HepG2 (cell line): ENCODE measurements around the gene NEDD4L. TPM values are rescaled to one million over a fixed set of nuclear protein-coding genes. Genes with fewer than 3 reads are reported as not detected.

Source experiments
- ATAC-seq: fragments of 200-7000 bp; cut with Tn5 transposase; 3 replicates; pipeline ENCODE4 v1.9.1; 2020; ENCODE audit warnings: mild to moderate bottlenecking, moderate library complexity
- BruUV-seq: library from RNA; stranded (reverse); fragments of 400-500 nt; replicated peaks from 2 replicates; lab custom pipeline; 2021; lab: Mats Ljungman, UMichigan
- CTCF ChIA-PET: fragments of 300-600 bp; formaldehyde crosslinking; extraction: SDS; loops from one replicate; lab custom pipeline; 2021; ENCODE audit warnings: low total read pairs, inconsistent platforms, low intra/inter-chr PET ratio; lab: Yijun Ruan, JAX
- POLR2A ChIA-PET: fragments of 350-600 bp; sonication (Branson Sonifier 250); formaldehyde crosslinking; loops from one replicate; lab custom pipeline; 2020; ENCODE audit warnings: antibody characterized with exemption, inconsistent platforms; lab: Yijun Ruan, JAX
- DNase-seq: peaks from one replicate; pipeline ENCODE4 v3.0.0-alpha.2; 2015; ENCODE audit warnings: low spot score
- FAIRE-seq: peaks from 3 replicates; lab custom pipeline; 2011; peaks lifted over from hg19 to GRCh38; lab: Jason Lieb, UNC
- H2AFZ ChIP-seq: one replicate; pipeline ENCODE4 v1.6.1; 2011; ENCODE audit warnings: low read length, inconsistent platforms
- H3K27ac ChIP-seq: fragments of 300-600 bp; 3 replicates; pipeline ENCODE4 v1.8.0; 2011; ENCODE audit warnings: mixed run types, mild to moderate bottlenecking, mixed read lengths, low read length, inconsistent platforms; ENCODE audit not compliant: insufficient read depth; ENCODE audit errors: extremely low read length
- H3K27me3 ChIP-seq, 2 experiments: fragments of 200-600 bp in 1 of 2; 2 replicates in 1 of 2; 3 replicates in 1 of 2; pipeline versions ENCODE4 v1.6.0 to v1.8.0; 2011; ENCODE audit warnings: low read length in 2 of 2, mild to moderate bottlenecking in 2 of 2, moderate library complexity in 2 of 2, inconsistent platforms in 1 of 2; ENCODE audit not compliant: insufficient read depth in 2 of 2, control insufficient read depth in 1 of 2
- H3K36me3 ChIP-seq, 2 experiments: fragments of 200-600 bp in 1 of 2; replicated peaks in 1 of 2; 2 replicates in 1 of 2; 3 replicates in 1 of 2; pipeline versions ENCODE4 v1.5.1 to v1.8.0; 2011; ENCODE audit warnings: low read length in 2 of 2, inconsistent platforms in 1 of 2; ENCODE audit not compliant: insufficient read depth in 2 of 2, control insufficient read depth in 1 of 2
- H3K4me1 ChIP-seq: 2 replicates; pipeline ENCODE4 v1.5.1; 2012; ENCODE audit warnings: low read length, inconsistent platforms; ENCODE audit not compliant: insufficient read depth
- H3K4me2 ChIP-seq: 2 replicates; pipeline ENCODE4 v1.6.0; 2011; ENCODE audit warnings: low read depth, low read length, inconsistent platforms
- H3K4me3 ChIP-seq, 3 experiments: fragments of 200-600 bp in 1 of 3; sonication (generic), shearing (Covaris generic) in 1 of 3; replicated peaks in 1 of 3; 2 replicates each; pipeline ENCODE4 v1.5.1; 2011 to 2016; ENCODE audit warnings: low read length in 3 of 3, inconsistent platforms in 2 of 3, low read depth in 2 of 3, mild to moderate bottlenecking in 2 of 3, control low read depth in 1 of 3, mixed read lengths in 1 of 3; ENCODE audit not compliant: insufficient read depth in 1 of 3
- H3K79me2 ChIP-seq: one replicate; pipeline ENCODE4 v1.6.1; 2011; ENCODE audit warnings: low read length, inconsistent platforms; ENCODE audit not compliant: insufficient read depth
- H3K9ac ChIP-seq: 2 replicates; pipeline ENCODE4 v1.6.0; 2011; ENCODE audit warnings: mild to moderate bottlenecking, low read depth, low read length, inconsistent platforms; ENCODE audit not compliant: insufficient read depth
- H3K9me3 ChIP-seq: 2 replicates; pipeline ENCODE4 v1.5.1; 2012; ENCODE audit warnings: mild to moderate bottlenecking, low read length
- H4K20me1 ChIP-seq: 2 replicates; pipeline ENCODE4 v1.6.0; 2011; ENCODE audit warnings: inconsistent platforms, mild to moderate bottlenecking, low read length, moderate library complexity; ENCODE audit not compliant: insufficient read depth
- AHR ChIP-seq: IDR thresholded peaks from 2 replicates; pipeline ENCODE4 v1.6.1; 2018; ENCODE audit warnings: missing genetic modification reagents, missing compliant biosample characterization
- NR1H2 ChIP-seq: sonication (generic); formaldehyde crosslinking; IDR thresholded peaks from 2 replicates; pipeline ENCODE4 v1.8.1; 2022; ENCODE audit warnings: low read depth, missing genetic modification reagents, borderline replicate concordance
- THAP9 ChIP-seq: sonication (generic); formaldehyde crosslinking; IDR thresholded peaks from 2 replicates; pipeline ENCODE4; 2020; ENCODE audit warnings: missing genetic modification reagents, mild to moderate bottlenecking, borderline replicate concordance
- ZBTB40 ChIP-seq, 2 experiments: fragments of 450-650 bp in 1 of 2; sonication (generic) in 1 of 2; formaldehyde crosslinking in 1 of 2; IDR thresholded peaks; 2 replicates each; pipeline versions ENCODE4 v1.6.1 to v1.8.0; 2016 to 2022; ENCODE audit warnings: antibody characterized with exemption in 1 of 2, mild to moderate bottlenecking in 1 of 2, missing genetic modification reagents in 1 of 2
- ZSCAN29 ChIP-seq: sonication (generic); formaldehyde crosslinking; conservative IDR thresholded peaks from 2 replicates; pipeline ENCODE4 v1.4.0; 2020; ENCODE audit warnings: mild to moderate bottlenecking, missing genetic modification reagents
- ZUFSP ChIP-seq: sonication (generic); formaldehyde crosslinking; IDR thresholded peaks from 2 replicates; pipeline ENCODE4 v1.9.0; 2021; ENCODE audit warnings: missing genetic modification reagents, mild to moderate bottlenecking, borderline replicate concordance
- WGBS: methylation state at CpG from one replicate; pipeline ENCODE4 v1.1.6; 2017; ENCODE audit warnings: low lambda C conversion rate; 5-methylcytosine and 5-hydroxymethylcytosine counted together
- in situ Hi-C: cut with HindIII; loops from 2 replicates; pipeline ENCODE4 v1.10.0; 2017; ENCODE audit warnings: low pct_unique_long_range_greater_than_20kb; ENCODE audit not compliant: extremely low pct_ligation_motif_present
- intact Hi-C: fragments of 100-400 bp; cut with micrococcal nuclease; formaldehyde crosslinking; loops from one replicate; pipeline ENCODE4 v1.10.0; 2022; ENCODE audit not compliant: unreplicated experiment
- polyA plus RNA-seq, 8 experiments: library from polyadenylated mRNA; depleted of rRNA in 3 of 8; stranded (reverse) in 7 of 8; unstranded in 1 of 8; fragments of >200 nt; fragmentation: Illumina TruSeq in 4 of 8; extraction: Trizol in 4 of 8; gene quantifications; 2 replicates each; pipeline versions ENCODE4 v1.2.1 to v1.2.3, GENCODE V29; 2011 to 2016; ENCODE audit warnings: low read depth in 4 of 8, missing spikeins in 1 of 8, mixed read lengths in 1 of 8; ENCODE audit not compliant: insufficient read depth in 1 of 8
- total RNA-seq, 5 experiments: library from RNA; depleted of rRNA; stranded (reverse); fragments of >200 nt; fragmentation: Illumina TruSeq; extraction: Trizol; gene quantifications; 2 replicates each; pipeline ENCODE4 v1.2.3, GENCODE V29; 2016; ENCODE audit warnings: low read depth in 1 of 5

Gene NEDD4L
- total and polyA plus RNA-seq, 2 of the 13 experiments (the other 11 are each of a cell fraction or from before 2014, with no cell fraction given), result 168 to 390 TPM

- TF ChIP-seq THAP9 (no peak), AHR (CRISPR knock-in tag) (no peak)
These were observed 231.2 kb downstream of the NEDD4L start (continued) for GRCh38 chr18:58275176-58275575.

GRCh38 chr18:58276789-58277739 lies 233.0 kb downstream of the NEDD4L start:
- 76% methylated on average over 7 of the region's 10 CpGs for WGBS
- POLR2A ChIA-PET, result no interaction called here
- Histone ChIP-seq H3K4me3 (no peak overlapping the region), H2AFZ (no peak overlapping the region), H3K4me1 (peaks cover 49% of the 10 kb centered on the region), H3K4me2 (no peak overlapping the region), H3K9me3 (no peaks in the 10 kb centered on the region), H3K27ac (no peak overlapping the region), H4K20me1 (0 out of 2 replicates have a peak, but pooled peaks cover 6% of the 10 kb centered on the region), H3K79me2 (peaks cover 46% of the 10 kb centered on the region), H3K9ac (no peak overlapping the region), H3K36me3 (peaks cover 2 to 11% of the 10 kb centered on the region in 2 experiments; a peak in 3 of 5 replicates), H3K27me3 (no peaks in the 10 kb centered on the region)
- FAIRE-seq, result no peak
- in situ Hi-C loops (no loop called here), intact Hi-C loops (no loop called here)
- ATAC-seq, result no peak
- CTCF ChIA-PET, result no interaction called here
- no TSS peak for BruUV-seq
- DNase-seq, result no peak
- TF ChIP-seq ZBTB40 (IDR thresholded peaks at IDR 0.05) (no peak), ZBTB40 (CRISPR knock-in tag; IDR thresholded peaks at IDR 0.05) (no peak), NR1H2 (no peak), ZSCAN29 (CRISPR knock-in tag) (no peak), ZUFSP (CRISPR knock-in tag) (no peak)
